Ovary (tissue), 3 donors: ENCODE data around the gene INTS7.

Source experiments
- CTCF ChIP-seq, 3 donors: fragments of 450-650 bp in 2 of 3; fragments of 200-600 bp in 1 of 3; IDR thresholded peaks; one replicate each; pipeline versions ENCODE4 v1.5.1 to v1.8.0; 2016 to 2022; ENCODE audit warnings: antibody characterized with exemption in 3 of 3, mild to moderate bottlenecking in 1 of 3
- POLR2A ChIP-seq: fragments of 450-650 bp; IDR thresholded peaks from one replicate; pipeline ENCODE4 v1.6.1; 2017; ENCODE audit warnings: antibody characterized with exemption, mild to moderate bottlenecking, moderate library complexity
- donor health status: DM: no; HTN: no; CAD: no.

- TF ChIP-seq CTCF (IDR thresholded peaks at IDR 0.05) (no peak), POLR2A (no peak)
Observed at GRCh38 chr1:211935448-211935970, 99.8 kb downstream of the INTS7 start.
